NCI-H1092 treated with DMSO at 0.1 percent for 48 hours (cell line): ENCODE data around the gene NHEJ1.
A peak's percentile ranks its signal among the peaks of the same experiment; 100 is the strongest.

Experiments used
- DNase-seq: peaks from one replicate; lab custom pipeline; 2025; lab: John Stamatoyannopoulos, UW

The NHEJ1 gene

DNA sequence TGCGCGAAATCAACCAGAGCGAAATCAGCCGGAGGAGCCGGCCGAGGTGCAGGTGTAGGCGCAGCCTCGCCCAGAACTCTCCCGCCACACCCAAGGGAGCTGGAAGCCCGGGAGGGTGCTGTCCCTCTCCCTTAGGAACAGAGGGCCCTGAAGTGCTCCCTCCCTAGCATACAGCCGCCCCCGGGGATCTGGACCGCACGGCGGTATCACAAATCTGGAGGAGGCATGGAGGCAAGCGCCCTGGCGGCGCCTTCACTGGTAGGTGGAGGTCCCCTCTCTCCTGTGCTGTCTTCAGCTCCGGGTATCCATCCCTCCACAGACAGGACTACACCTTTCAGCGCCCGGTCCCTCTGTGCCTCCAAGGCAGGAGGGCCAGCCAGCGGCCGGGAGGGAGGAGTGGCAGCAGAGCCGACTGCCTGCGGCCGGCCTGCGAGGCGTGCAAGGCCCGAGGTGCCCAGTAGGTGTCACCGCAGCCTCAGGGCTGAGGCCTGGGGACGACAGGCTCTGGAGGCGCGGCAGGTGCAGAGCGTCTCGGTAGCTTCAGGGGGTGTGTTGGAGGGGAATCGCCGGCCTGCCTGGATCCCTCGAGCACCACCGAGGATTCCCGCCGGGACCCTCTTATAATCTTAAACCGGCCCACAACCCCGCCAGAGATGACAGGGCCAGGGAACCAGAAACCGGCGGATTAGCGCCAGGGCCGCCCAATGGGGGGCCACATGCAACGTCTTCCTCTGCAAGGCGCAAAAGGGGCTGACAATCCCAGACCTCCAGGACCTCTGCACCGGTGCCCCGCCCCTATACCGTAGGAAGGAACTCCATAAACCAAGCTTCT, 102.7 kb downstream of the NHEJ1 start:
- DNase-seq = peak; percentile 41

DNA sequence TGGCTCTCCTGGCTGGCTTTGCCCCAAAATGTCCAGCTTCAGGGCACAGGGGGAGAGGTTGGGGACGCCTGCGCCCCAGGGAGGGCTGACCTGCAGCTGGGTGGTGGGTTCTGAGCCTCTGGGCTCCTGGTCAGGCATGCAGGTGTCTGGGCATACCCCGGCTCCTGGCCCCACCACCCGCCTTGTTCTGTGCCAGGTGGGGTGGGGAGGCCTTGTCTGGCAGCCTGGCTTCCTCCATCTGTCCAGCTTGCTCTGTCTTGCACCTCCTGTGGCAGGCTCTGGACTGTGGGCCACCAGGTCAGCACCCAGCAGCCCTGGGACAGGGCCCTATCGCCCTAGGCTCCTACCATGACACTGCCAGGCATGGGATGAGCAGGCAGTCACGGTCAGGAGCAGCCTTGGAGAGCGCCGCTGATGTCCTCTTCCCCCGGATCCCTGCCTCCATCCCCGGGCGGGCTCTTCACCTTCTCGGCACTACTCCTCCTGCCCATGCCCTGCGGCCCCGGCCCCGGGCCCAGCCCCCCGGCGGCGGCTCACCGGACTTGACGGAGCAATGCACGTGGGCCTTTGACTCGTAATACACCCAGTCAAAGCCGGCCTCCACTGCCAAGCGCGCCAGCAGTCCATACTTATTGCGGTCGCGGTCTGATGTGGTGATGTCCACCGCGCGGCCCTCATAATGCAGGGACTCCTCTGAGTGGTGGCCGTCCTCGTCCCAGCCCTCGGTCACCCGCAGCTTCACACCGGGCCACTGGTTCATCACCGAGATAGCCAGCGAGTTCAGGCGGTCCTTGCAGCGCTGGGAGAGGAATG, 103.5 kb downstream of the NHEJ1 start:
- no peak for DNase-seq

DNA sequence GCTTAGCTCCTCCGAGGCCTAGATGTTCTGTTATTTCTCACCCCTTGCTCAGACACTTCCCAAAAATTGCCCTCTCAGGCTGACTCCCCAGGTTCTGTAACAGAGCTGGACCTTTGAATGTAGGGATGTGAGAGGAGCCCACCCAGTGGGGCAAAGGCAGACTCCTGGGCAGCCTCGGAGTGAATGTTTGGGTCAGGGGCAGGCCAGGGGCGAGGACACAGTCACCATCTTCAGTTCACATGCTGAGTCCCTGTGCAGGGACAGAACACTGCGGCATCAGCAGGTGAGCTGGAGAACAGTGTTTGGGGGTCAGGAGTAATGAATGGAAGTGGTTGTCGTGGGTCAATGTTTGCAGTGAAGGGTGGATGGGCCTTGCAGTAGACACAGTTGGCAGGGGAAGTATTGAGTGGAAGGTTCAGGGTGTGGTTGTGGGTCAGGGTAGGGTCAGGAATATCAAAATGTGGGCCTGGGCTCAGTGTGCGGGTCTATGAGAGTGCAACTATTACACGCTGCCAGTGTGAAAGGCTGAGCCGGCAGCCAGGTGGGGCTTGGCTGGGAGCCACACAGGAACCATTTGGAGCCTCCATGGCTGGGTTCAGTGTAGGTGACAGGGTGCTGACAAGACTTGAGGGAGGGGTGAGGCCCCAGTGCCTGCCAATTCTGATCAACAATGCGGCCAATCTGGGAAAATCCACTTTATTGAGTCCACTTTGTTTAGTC, 104.3 kb downstream of the NHEJ1 start:
- no peak for DNase-seq

DNA sequence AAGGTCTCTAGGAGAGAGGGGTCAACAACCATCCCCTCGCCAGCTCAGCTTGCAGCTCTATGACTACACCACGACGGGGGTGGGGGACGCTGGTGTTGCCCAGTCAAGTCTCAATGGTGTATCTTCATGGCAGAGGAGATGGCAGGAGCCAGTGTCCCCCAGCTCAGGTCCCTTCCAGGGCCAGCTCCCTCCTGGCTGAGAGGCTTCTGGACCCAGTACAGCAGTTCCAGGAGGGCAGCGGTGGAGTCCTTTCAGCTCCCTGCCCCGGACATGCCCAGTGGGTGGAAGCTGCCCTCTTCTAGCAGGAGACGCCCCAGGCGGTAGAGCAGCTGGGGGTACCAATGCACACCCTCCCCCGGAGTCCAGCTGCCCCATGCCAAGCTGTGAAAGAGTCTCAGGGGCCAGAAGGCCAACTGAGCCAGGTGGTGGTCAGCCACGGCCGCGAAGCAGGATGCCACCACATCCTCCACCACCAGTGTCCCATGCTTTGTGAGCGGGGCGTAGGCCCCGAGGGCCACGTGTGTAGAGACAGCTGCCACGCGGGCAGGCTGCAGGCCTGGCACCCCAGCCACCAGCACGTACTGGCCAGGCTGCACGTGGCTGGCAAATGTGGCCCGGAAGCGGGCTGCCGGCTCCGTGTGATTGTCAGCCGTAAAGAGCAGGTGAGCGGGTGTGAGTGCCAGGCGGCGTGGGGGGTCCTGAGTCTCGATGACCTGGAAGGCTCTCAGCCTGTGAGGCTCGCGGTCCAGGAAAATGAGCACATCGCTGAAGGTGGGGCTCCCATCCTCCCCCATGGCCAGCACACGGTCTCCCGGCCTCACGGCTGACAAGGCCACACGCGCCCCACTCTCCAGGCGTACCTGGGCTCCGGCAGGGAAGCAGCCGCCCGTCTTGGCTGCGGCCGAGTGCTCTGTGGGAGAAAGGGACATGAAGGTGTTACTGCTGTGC, 105.4 kb downstream of the NHEJ1 start:
- DNase-seq = no peak

DNA sequence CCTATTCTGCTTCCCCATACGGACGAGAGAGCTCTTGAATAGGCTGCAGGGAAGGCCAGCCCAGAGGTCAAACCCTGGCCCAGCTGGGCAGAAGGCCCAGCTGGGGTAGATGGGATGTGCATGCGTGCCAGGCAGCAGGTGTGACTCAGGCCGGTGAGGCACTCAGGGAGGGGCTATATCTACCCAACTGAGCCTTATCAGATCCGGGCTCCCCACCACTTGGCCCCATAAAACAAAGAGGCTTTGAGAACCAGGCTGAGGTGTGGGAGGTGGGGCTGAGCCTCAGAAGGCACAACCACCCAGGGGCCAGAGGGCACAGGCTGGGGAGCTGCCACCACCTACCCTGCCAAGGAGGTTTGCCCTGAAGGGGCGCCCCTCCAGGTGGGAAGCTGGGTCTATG, 111.3 kb downstream of the NHEJ1 start:
- no peak for DNase-seq

DNA sequence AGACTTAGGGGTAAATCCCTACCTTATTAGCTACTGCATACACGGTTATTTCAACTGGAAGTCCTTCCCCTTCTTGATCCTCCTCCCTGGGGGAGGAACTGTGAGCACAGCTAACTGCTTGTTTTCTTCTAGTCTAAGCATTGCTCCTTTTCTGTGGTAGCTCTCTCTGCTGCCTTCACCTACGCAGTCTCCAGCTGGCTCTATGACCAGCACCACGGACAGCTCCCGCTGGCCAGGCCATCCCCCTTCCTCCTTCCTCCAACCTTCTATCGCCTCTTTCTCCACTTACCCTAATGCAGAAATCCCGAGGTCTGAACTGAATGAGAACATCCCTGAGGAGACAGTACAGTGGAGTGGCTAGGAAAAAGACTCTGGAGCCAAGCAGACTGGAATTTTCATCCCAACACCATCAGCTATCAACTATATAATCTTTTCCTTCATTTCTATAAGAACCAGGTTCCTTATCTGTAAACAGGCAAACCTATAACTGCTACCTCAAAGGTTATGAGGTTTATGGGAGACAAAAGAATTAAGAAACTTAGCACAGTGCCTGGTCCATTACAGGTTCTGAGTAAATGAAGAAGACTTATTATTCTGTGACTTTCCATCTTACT, 114.6 kb downstream of the NHEJ1 start:
- no peak for DNase-seq

DNA sequence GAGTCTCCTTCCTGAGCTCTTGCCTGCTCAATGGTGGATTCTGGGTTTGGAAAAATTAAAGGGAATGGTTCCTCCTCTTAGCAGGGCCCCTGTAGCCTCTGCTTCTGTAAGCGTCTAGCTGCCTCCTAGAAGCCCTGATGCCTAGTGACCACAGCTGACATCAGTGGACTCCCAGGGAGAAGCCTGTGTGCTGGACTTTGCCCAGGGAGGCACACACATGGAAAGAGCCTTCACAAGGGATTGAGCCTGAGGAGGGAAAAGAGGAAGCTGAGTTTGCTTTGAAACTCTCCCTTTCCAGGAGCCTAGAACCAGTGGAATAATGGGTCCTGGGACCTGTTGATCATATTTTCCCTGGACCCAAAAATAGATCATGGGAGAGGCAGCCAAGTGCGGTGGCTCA, 117.9 kb downstream of the NHEJ1 start:
- no peak for DNase-seq

DNA sequence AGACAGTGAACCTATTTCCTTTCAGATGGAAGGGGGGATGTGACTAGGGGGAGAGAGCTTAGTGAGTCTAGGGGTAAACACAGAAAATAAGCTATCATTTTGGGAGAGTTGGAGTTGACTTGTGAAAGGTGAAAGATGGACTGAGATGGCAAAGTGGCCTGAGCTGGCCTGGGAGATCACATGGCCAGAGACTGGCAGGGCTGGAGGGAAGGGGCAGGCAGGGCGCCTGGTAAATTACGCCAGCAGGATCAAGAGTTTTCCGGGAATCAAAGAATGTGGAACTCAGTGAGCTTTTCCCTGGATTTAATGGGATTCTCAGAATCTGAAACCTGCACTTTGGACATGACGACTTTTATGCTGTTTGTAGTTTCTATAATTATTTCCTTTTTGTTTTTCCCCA, 118.5 kb downstream of the NHEJ1 start:
- DNase-seq = no peak

DNA sequence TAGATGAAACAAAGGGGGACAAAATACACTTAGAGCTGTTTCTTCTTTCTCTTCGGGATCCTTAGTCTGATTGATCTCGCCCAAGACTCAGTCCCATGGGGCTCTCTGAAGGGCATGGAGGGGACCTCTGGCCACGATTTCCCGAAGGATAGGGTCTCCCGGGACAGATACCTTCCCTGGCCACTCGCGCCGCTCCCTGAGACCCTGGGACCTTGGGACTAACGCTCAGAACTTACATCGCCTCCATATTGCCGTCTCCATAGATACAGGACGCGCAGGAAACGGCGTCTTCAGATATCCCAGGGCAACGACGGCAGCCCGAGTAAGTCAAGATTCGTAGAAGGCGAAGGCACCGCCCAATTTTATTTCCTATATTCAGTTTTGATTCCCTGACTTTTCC, 119.4 kb downstream of the NHEJ1 start, which contains the start of gene CFAP65:
CFAP65 (minus strand) TSS at position 265 of the 400 bp plus-strand sequence. CDS start 2,468 bp downstream, outside the sequence.
- no peak for DNase-seq

DNA sequence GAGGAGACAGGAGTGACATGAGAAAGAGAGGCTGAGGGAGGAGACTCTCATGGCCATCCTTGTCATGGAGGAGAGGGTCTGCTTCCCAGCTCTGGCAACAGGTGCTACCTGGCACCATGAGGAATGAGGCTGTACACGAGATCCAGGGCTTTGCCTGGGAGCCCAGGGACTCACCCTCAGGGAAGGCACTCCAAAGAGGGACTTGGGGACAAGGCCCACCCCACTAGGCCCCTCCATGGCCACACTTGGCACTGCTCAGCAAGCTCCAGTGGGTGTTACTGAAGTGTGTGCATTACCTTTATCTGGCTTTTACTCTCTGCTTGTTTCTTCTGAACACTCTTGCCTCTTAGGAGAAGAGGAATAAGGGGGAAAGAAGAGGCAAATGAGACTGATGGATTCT, 122.0 kb downstream of the NHEJ1 start:
- no peak for DNase-seq

DNA sequence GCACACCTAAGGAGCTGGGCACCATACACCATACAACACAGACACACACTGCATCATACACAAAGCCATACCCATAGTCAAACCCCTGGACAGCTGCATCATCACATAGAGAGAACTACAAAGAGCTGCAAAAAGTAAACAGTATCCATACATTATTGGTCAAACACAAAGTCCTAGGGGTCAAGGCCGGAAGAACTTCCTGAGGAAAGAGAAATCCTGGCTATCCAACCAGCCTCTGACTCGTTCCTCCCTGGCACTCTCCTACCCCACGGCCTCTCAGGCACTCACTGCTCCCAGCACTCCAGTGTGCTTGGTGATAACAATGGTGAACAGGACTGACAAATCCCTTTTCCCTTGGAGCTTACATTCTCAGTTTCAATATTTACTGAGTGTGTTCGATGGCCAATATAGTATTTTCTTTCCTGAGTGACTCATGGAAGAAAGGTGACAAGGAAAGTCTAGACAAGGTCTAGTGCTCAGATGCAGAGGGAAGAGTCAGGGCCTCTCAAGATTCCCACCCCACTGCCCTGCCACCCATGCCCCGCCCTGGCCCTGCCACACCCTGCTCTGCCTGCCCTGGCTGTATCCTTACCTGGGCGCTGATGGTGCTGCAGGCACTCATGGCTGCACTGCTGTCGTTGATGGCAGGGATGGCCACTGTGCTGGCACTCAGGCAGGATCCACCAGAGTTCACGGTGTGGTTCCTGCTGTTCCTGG, 122.7 kb downstream of the NHEJ1 start:
- DNase-seq = no peak

DNA sequence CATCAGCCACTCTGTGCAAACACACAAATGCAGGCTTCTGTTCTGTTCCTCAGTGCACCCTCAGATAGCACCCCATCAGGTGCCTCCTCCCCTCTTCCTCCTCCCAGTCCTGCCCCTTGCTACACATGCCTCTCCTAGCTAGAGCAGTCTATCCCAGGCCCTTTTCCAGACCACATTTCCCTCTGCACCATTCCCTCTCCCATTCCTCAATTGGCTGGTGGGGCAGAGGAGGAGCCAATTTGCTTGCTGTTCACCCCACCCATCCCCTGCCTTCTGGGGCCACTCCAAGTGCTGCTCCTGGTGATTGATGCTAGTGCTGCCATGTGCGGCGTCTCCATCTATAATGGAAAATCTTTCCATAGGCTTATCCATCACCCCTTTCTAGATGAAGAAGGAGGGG, 124.7 kb downstream of the NHEJ1 start:
- no peak for DNase-seq

DNA sequence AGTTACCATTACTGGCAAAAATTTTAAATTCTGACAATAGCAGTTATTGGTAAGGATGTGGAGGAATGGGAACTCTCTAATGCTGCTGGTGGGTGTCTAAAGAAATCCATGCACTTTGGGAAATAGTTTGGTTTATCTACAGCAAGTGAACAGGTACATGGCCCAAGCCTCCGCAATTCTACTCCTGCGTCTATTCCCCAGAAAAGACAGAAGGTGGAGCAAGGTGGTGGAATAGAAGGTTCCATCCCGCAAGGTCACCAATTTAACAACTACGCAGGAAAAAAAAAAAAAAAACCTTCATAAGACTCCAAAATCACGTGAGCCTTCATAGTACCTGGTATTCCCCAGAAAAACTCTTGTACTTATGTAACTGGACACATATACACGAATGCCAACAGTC, 125.8 kb downstream of the NHEJ1 start:
- no peak for DNase-seq

DNA sequence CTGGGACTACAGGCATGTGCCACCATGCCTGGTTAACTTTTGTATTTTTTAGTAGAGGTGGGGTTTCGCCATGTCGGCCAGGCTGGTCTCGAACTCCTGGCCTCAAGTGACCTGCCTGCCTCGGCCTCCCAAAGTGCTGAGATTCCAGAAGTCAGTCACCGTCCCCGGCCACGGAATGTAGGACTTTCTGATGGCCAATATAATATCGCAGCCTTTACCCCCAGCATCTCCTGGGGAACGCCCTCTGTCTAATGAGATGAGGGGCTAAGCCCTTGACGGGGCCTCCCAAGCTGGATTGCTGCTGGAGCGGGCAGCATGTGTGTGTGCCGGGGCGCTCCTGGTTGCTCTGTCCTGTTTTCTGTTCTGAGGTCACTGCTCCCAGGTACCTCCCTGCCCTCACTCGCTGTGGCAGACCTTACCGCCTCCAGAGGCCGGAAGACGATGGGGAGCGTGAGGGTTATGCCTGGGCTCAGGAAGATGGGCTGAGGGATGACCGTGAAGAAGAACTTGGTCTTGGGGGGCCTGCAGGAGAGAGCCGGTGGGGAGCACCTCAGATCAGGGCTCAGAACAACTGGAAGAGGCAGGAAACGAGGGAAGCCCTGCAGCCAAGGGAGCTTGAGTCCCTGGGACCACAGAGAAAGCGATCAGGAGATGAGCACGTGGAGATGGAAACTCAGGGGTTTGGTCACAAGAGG, 128.4 kb downstream of the NHEJ1 start:
- no peak for DNase-seq

DNA sequence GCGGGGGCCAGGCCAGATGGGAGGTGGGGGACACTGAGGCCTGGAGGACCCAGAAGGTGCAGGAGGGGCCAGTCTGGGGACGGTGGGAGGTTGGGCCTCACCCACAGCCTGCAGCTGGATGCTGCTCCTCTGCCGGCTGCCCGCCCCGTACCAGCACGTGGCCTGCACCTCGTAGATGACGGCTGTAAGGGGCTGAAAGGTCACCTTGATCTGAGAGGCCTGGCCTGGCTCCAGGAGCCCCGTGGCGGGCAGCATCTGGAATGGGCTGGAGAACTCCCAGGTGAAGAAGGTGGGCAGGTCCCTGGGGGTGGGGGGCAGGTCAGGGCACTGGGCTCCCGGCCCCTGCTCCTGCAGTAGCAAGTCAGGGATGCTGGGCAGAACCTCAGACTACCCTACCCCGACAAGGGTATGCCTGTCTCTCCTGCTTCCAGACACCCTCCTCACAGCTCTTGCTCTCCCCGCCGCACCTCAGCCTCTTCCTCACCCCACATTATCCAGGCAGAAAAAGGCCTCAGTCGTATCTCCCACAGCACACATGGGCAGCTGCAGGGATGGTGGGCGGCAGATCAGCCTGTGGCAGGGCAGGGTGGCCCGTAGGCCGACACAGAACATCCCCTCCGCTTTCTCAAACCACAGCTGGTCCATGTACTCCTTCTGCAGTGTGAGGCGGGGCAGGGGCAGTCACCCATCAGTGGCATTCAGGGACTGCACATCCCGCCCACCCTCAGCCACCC, 129.4 kb downstream of the NHEJ1 start:
- DNase-seq = no peak

DNA sequence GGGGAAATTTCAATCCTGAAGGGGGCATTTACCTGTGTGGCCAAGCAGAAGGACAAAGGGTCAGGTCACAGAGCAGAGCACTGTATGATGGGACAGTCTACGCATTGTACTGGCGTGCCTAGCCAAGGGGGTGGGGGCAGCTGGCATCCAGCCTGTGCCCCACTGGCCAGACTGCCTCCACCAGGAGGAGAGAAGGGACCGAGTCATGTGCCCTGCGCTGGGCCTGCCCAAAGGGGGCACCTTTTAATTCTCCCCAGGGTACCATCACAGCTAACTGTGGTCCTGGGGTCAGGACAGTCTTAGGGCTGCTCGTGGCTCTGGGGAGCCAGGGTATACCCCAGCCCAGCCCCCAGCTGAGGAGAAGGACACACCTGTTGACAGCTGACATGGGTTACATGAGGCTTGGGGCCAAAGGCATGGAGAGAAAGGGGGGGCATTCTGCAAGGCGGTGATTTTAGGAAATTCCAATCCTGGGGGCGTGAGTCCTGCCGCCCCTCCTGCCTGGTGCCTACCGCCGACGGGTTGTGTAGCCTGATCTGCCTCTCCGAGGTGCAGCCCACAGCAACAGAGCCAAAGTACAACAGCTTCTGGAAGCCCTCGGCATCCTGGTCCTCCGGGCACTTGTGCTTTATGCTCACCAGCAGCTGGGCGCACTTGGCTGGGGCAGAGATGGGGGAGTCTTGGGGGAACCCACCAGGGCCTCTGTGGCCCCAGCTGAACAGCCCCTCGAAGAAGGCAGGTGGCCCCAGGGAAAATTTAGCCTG, 130.3 kb downstream of the NHEJ1 start:
- DNase-seq = no peak

DNA sequence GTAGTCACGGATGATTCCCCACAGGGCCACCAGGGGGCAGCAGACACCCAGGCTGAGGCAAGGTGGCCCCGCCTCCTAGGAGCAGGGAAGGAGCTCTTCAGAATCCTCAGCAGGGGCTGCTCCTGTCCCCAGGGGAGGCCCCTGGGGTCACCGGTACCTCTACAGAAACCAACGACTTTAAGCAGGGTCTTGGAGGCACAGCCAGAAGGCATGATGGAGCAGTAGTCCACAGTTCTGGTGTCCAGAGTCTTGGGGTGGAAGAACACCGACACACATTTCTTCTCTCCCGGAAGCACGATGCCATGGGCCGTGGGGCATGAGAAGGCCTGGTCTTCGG, 130.8 kb downstream of the NHEJ1 start:
- DNase-seq = peak; percentile 52
